ENCODE measurements around the gene ZNF335.

Gene ZNF335

DNA sequence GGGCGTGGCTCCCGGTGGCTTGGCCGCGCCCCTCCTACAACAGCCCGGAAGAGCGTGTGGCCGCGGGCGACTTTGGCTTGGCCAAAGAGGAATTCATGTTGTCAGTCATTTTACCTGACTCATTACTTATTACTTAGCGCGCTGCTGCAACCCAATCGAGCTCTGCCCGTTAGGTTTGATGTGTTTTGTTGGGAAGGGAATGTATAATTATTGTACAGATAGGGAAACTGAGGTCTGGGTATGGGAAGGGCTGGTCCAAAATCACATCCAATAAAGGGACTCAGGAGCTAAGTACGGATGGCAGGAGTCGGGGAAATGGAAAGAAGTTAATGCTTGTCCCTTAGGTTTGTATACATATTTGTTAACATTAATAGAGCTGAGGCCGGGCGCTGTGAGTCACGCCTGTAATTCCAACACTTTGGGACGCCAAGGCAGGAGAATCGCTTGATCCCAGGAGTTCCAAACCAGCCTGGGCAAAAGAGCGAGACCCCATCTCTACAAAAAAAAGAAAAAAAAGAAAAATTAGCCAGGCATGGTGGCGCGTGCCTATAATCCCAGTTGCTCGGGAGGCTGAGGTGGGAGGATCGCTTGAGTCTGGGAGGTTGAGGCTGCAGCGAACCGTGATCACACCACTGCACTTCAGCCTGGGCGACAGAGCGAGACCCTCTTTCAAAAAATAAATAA, 639 bp upstream of the ZNF335 start:
- Histone ChIP-seq H3K18ac (ENCODE audit: low read depth in 1 of 2, low read length in 2 of 2) (peak overlapping the region; percentile 31 to 79), H2AFZ (ENCODE audit: low read depth, low read length) (no peak overlapping the region), H3K9me3 (ENCODE audit: control insufficient read depth, low read length) (no peaks in the 10 kb centered on the region), H4K91ac (ENCODE audit: low read length) (no peak overlapping the region), H4K8ac (ENCODE audit: low read length) (peak overlapping the region; percentile 90), H3K4ac (ENCODE audit: low read depth in 1 of 2, low read length in 2 of 2) (peak overlapping the region in 1 of 2 experiments; percentile 51), H3K4me3 (ENCODE audit: insufficient read depth in 1 of 2, low read depth in 1 of 2, low read length in 2 of 2) (peak overlapping the region in 1 of 2 experiments; percentile 97), H2BK120ac (ENCODE audit: low read depth, low read length) (no peak overlapping the region), H3K36me3 (ENCODE audit: control insufficient read depth in 1 of 2, insufficient read depth in 2 of 2, low read depth in 1 of 2, low read length in 2 of 2) (peaks cover 13 to 15% of the 10 kb centered on the region in 2 experiments), H3K79me1 (replicated peaks; ENCODE audit: low read length, poor library complexity, severe bottlenecking) (peaks cover 3% of the 10 kb centered on the region), H3K4me2 (ENCODE audit: low read length, poor library complexity, severe bottlenecking) (peak overlapping the region; percentile 56), H2AK5ac (ENCODE audit: low read length, severe bottlenecking) (peak overlapping the region; percentile 44), H3K9ac (ENCODE audit: low read length) (peak overlapping the region; percentile 99), H2BK5ac (ENCODE audit: low read depth, low read length, poor library complexity, severe bottlenecking) (no peak overlapping the region), H3K14ac (ENCODE audit: low read length in 2 of 2) (no peak overlapping the region), H3K27me3 (ENCODE audit: control insufficient read depth in 1 of 2, insufficient read depth in 1 of 2, low read length in 2 of 2) (no peaks in the 10 kb centered on the region), H3K27ac (ENCODE audit: low read length, poor library complexity, severe bottlenecking) (peak overlapping the region; percentile 85), H3K23ac (ENCODE audit: low read length in 2 of 2) (no peak overlapping the region), H2BK12ac (ENCODE audit: low read length in 2 of 2) (no peak overlapping the region), H2BK15ac (ENCODE audit: low read depth, poor library complexity, severe bottlenecking) (no peak overlapping the region), H3K4me1 (ENCODE audit: control insufficient read depth, insufficient read depth, low read depth, low read length) (peaks cover 29% of the 10 kb centered on the region)
- 39% methylated on average over 22 of the region's 29 CpGs for WGBS
- DNase-seq = no peak

DNA sequence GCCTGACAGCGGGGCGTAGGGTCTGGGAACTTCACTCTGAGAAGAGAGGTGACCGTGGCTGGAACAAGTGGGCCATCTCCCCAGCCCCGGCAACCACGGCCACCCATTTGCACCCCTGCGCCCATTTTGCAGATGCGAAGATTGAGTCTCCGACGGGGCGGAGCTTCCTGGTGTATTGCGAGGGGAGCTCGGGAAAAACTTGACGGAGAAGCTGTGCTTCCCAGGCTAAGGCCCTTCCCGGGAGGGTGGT, 653 bp downstream of the ZNF335 start:
- Histone ChIP-seq H3K79me1 (replicated peaks; ENCODE audit: low read length, poor library complexity, severe bottlenecking) (peaks cover 9% of the 10 kb centered on the region), H3K4me1 (ENCODE audit: control insufficient read depth, insufficient read depth, low read depth, low read length) (peaks cover 31% of the 10 kb centered on the region), H4K91ac (ENCODE audit: low read length) (peak overlapping the region; percentile 93), H3K18ac (ENCODE audit: low read depth in 1 of 2, low read length in 2 of 2) (peak overlapping the region; percentile 93 to 95), H3K4me3 (ENCODE audit: insufficient read depth in 1 of 2, low read depth in 1 of 2, low read length in 2 of 2) (peak overlapping the region; percentile 87 to 97), H3K27me3 (ENCODE audit: control insufficient read depth in 1 of 2, insufficient read depth in 1 of 2, low read length in 2 of 2) (no peaks in the 10 kb centered on the region), H3K14ac (ENCODE audit: low read length in 2 of 2) (peak overlapping the region in 1 of 2 experiments; percentile 81), H3K4me2 (ENCODE audit: low read length, poor library complexity, severe bottlenecking) (peak overlapping the region; percentile 79), H3K9ac (ENCODE audit: low read length) (peak overlapping the region; percentile 99), H2BK15ac (ENCODE audit: low read depth, poor library complexity, severe bottlenecking) (peak overlapping the region; percentile 82), H3K9me3 (ENCODE audit: control insufficient read depth, low read length) (no peaks in the 10 kb centered on the region), H2BK12ac (ENCODE audit: low read length in 2 of 2) (peak overlapping the region; percentile 59 to 78), H2BK120ac (ENCODE audit: low read depth, low read length) (peak overlapping the region; percentile 42), H2BK5ac (ENCODE audit: low read depth, low read length, poor library complexity, severe bottlenecking) (peak overlapping the region; percentile 93), H3K36me3 (ENCODE audit: control insufficient read depth in 1 of 2, insufficient read depth in 2 of 2, low read depth in 1 of 2, low read length in 2 of 2) (peaks cover 23 to 24% of the 10 kb centered on the region in 2 experiments), H2AK5ac (ENCODE audit: low read length, severe bottlenecking) (peak overlapping the region; percentile 93), H3K27ac (ENCODE audit: low read length, poor library complexity, severe bottlenecking) (peak overlapping the region; percentile 89), H2AFZ (ENCODE audit: low read depth, low read length) (peak overlapping the region; percentile 49), H4K8ac (ENCODE audit: low read length) (peak overlapping the region; percentile 90), H3K23ac (ENCODE audit: low read length in 2 of 2) (peak overlapping the region in 1 of 2 experiments; percentile 34), H3K4ac (ENCODE audit: low read depth in 1 of 2, low read length in 2 of 2) (peak overlapping the region; percentile 73 to 95)
- 27% methylated on average over 14 of the region's 14 CpGs for WGBS
- no peak for DNase-seq

DNA sequence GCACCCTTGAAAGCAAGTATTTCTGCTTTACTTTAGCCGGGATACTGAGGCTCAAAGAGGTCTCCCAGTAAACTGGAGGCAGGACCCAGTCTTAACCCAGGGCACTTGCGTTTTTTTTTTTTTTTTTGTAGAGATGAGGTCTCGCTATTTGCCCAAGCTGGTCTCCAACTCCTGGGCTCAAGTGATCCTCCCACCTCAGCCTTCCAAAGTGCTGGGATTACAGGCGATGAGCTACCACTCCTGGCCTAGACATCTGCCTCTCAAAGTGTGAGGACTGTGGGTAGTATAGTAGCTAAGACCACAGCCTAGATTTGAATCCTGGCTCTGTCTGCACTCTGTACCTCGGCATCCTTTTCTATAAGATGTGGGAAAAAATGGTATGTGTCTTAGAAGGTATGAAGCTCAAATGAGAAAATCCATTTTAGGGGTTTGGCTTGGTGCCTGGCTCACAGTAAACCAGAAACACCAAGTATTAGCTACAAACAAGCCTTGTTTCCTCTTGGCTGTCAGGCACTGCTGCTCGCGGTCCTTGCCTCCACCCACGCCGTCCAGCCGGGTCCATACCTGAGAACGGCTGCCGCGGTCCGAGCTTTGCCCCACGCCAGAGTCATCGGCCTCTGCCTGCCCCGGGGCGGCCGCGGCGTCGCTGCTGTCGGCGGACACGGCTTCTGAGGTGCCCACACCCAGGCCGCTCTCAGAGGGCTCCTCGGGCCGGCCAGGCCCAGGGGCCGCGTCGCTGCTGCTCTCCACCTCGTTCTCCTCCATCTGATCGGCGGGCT, 1.2 kb downstream of the ZNF335 start:
- Histone ChIP-seq H3K27ac (ENCODE audit: low read length, poor library complexity, severe bottlenecking) (peak overlapping the region; percentile 99), H3K9me3 (ENCODE audit: control insufficient read depth, low read length) (no peaks in the 10 kb centered on the region), H4K8ac (ENCODE audit: low read length) (peak overlapping the region; percentile 90), H3K4ac (ENCODE audit: low read depth in 1 of 2, low read length in 2 of 2) (peak overlapping the region; percentile 73 to 95), H2BK5ac (ENCODE audit: low read depth, low read length, poor library complexity, severe bottlenecking) (peak overlapping the region; percentile 48), H2BK120ac (ENCODE audit: low read depth, low read length) (no peak overlapping the region), H3K9ac (ENCODE audit: low read length) (peak overlapping the region; percentile 99), H2BK15ac (ENCODE audit: low read depth, poor library complexity, severe bottlenecking) (peak overlapping the region; percentile 50), H3K27me3 (ENCODE audit: control insufficient read depth in 1 of 2, insufficient read depth in 1 of 2, low read length in 2 of 2) (no peaks in the 10 kb centered on the region), H2BK12ac (ENCODE audit: low read length in 2 of 2) (peak overlapping the region; percentile 59 to 78), H3K4me2 (ENCODE audit: low read length, poor library complexity, severe bottlenecking) (peak overlapping the region; percentile 79), H3K4me1 (ENCODE audit: control insufficient read depth, insufficient read depth, low read depth, low read length) (peaks cover 31% of the 10 kb centered on the region), H3K79me1 (replicated peaks; ENCODE audit: low read length, poor library complexity, severe bottlenecking) (peaks cover 9% of the 10 kb centered on the region), H2AK5ac (ENCODE audit: low read length, severe bottlenecking) (peak overlapping the region; percentile 93), H3K4me3 (ENCODE audit: insufficient read depth in 1 of 2, low read depth in 1 of 2, low read length in 2 of 2) (peak overlapping the region; percentile 87 to 97), H4K91ac (ENCODE audit: low read length) (peak overlapping the region; percentile 93), H3K14ac (ENCODE audit: low read length in 2 of 2) (peak overlapping the region in 1 of 2 experiments; percentile 81), H3K36me3 (ENCODE audit: control insufficient read depth in 1 of 2, insufficient read depth in 2 of 2, low read depth in 1 of 2, low read length in 2 of 2) (peaks cover 26 to 29% of the 10 kb centered on the region in 2 experiments), H3K23ac (ENCODE audit: low read length in 2 of 2) (peak overlapping the region in 1 of 2 experiments; percentile 34), H2AFZ (ENCODE audit: low read depth, low read length) (no peak overlapping the region), H3K18ac (ENCODE audit: low read depth in 1 of 2, low read length in 2 of 2) (peak overlapping the region; percentile 93 to 95)
- WGBS = 78% methylated on average over 33 of the region's 34 CpGs
- peak; percentile 24 for DNase-seq
